HEK293 (cell line): ENCODE results near the gene KIAA1958.
A peak's percentile ranks its signal among the peaks of the same experiment; 100 is the strongest.

Experiments
- CTCF ChIA-PET: fragments of 350-600 bp; formaldehyde crosslinking; extraction: SDS; loops from one replicate; lab custom pipeline; 2021; ENCODE audit warnings: antibody characterized with exemption; lab: Yijun Ruan, JAX
- POLR2A ChIA-PET: fragments of 300-600 bp; formaldehyde crosslinking; extraction: SDS; loops from one replicate; lab custom pipeline; 2020; ENCODE audit warnings: antibody characterized with exemption, inconsistent platforms; lab: Yijun Ruan, JAX
- H3K27ac ChIP-seq: fragments of 200-500 bp; sonication (Bioruptor generic); 2 replicates; pipeline ENCODE4 v1.5.1; 2014; ENCODE audit warnings: low read depth, low read length, control low read depth, inconsistent platforms; ENCODE audit errors: extremely low read depth
- H3K36me3 ChIP-seq, 2 experiments: fragments of 200-500 bp in 1 of 2; sonication (Bioruptor generic) in 1 of 2; 1 replicate in 1 of 2; 2 replicates in 1 of 2; pipeline ENCODE4 v1.5.1; 2014 to 2017; ENCODE audit warnings: inconsistent platforms in 2 of 2, low read length in 2 of 2; ENCODE audit not compliant: control insufficient read depth in 2 of 2, insufficient read depth in 1 of 2
- H3K4me1 ChIP-seq: fragments of 200-500 bp; sonication (Bioruptor generic); 2 replicates; pipeline ENCODE4 v1.5.1; 2014; ENCODE audit warnings: mild to moderate bottlenecking, low read length, inconsistent platforms; ENCODE audit not compliant: control insufficient read depth, insufficient read depth
- H3K4me3 ChIP-seq: 2 replicates; pipeline ENCODE4 v1.5.1; 2011; ENCODE audit warnings: low read depth, mild to moderate bottlenecking, control low read depth, low read length, moderate library complexity
- H3K9me3 ChIP-seq: fragments of 200-500 bp; sonication (Bioruptor generic); 2 replicates; pipeline ENCODE4 v1.5.1; 2014; ENCODE audit warnings: low read depth, low read length, inconsistent platforms; ENCODE audit not compliant: control insufficient read depth, insufficient read depth
- GLI2 ChIP-seq: fragments of 450-650 bp; formaldehyde crosslinking; IDR thresholded peaks from 2 replicates; pipeline ENCODE4; 2017; ENCODE audit warnings: missing biosample characterization, missing genetic modification characterization, low read depth, borderline replicate concordance
- MZF1 ChIP-seq: fragments of 450-650 bp; formaldehyde crosslinking; IDR thresholded peaks from 2 replicates; pipeline ENCODE4 v1.5.1; 2017; ENCODE audit warnings: missing biosample characterization, missing genetic modification characterization, borderline replicate concordance
- TCF7L2 ChIP-seq: IDR thresholded peaks from 2 replicates; pipeline ENCODE4 v1.6.1; 2011; ENCODE audit warnings: low read depth, mild to moderate bottlenecking, inconsistent platforms, low read length, moderate library complexity, borderline replicate concordance
- YY1 ChIP-seq: fragments of 450-650 bp; formaldehyde crosslinking; IDR thresholded peaks from 2 replicates; pipeline ENCODE4 v1.5.1; 2018; ENCODE audit warnings: missing biosample characterization, missing genetic modification characterization
- ZFHX2 ChIP-seq: fragments of 450-650 bp; formaldehyde crosslinking; conservative IDR thresholded peaks from 2 replicates; pipeline ENCODE4 v1.5.1; 2016; ENCODE audit warnings: missing biosample characterization, missing genetic modification characterization
- ZIC2 ChIP-seq: fragments of 450-650 bp; formaldehyde crosslinking; IDR thresholded peaks from 2 replicates; pipeline ENCODE4 v1.5.1; 2016; ENCODE audit warnings: missing biosample characterization, missing genetic modification characterization
- ZNF10 ChIP-seq: fragments of 450-650 bp; formaldehyde crosslinking; IDR thresholded peaks from 2 replicates; pipeline ENCODE4 v1.5.1; 2017; ENCODE audit warnings: missing biosample characterization, missing genetic modification characterization
- ZNF114 ChIP-seq: fragments of 450-650 bp; formaldehyde crosslinking; IDR thresholded peaks from 2 replicates; pipeline ENCODE4 v1.5.0; 2017; ENCODE audit warnings: missing biosample characterization, missing genetic modification characterization
- ZNF155 ChIP-seq: fragments of 450-650 bp; formaldehyde crosslinking; IDR thresholded peaks from 2 replicates; pipeline ENCODE4 v1.5.1; 2016; ENCODE audit warnings: missing biosample characterization, missing genetic modification characterization
- ZNF23 ChIP-seq: fragments of 450-650 bp; formaldehyde crosslinking; IDR thresholded peaks from 2 replicates; pipeline ENCODE4 v1.5.1; 2016; ENCODE audit warnings: missing biosample characterization, missing genetic modification characterization, borderline replicate concordance
- ZNF24 ChIP-seq: fragments of 450-650 bp; formaldehyde crosslinking; IDR thresholded peaks from 2 replicates; pipeline ENCODE4 v1.5.1; 2016; ENCODE audit warnings: missing biosample characterization, missing genetic modification characterization
- ZNF292 ChIP-seq: fragments of 450-650 bp; formaldehyde crosslinking; IDR thresholded peaks from 2 replicates; pipeline ENCODE4 v1.5.1; 2016; ENCODE audit warnings: low read depth, missing biosample characterization, missing genetic modification characterization, borderline replicate concordance
- ZNF350 ChIP-seq: fragments of 450-650 bp; formaldehyde crosslinking; IDR thresholded peaks from 2 replicates; pipeline ENCODE4 v1.5.0; 2017; ENCODE audit warnings: missing biosample characterization, mild to moderate bottlenecking, missing genetic modification characterization
- ZNF596 ChIP-seq: fragments of 450-650 bp; IDR thresholded peaks from 2 replicates; pipeline ENCODE4 v1.5.0; 2018; ENCODE audit warnings: missing biosample characterization, mild to moderate bottlenecking, missing genetic modification characterization, moderate library complexity
- ZNF623 ChIP-seq: fragments of 450-650 bp; formaldehyde crosslinking; IDR thresholded peaks from 2 replicates; pipeline ENCODE4 v1.5.1; 2016; ENCODE audit warnings: missing biosample characterization, missing genetic modification characterization
- ZNF658 ChIP-seq: fragments of 450-650 bp; formaldehyde crosslinking; IDR thresholded peaks from 2 replicates; pipeline ENCODE4; 2016; ENCODE audit warnings: missing biosample characterization, missing genetic modification characterization
- TF ChIP-seq, protein P1 (sequence below): fragments of 450-650 bp; formaldehyde crosslinking; IDR thresholded peaks from 2 replicates; pipeline ENCODE4 v1.5.1; 2016; ENCODE audit warnings: missing biosample characterization, missing genetic modification characterization

KIAA1958 gene

DNA sequence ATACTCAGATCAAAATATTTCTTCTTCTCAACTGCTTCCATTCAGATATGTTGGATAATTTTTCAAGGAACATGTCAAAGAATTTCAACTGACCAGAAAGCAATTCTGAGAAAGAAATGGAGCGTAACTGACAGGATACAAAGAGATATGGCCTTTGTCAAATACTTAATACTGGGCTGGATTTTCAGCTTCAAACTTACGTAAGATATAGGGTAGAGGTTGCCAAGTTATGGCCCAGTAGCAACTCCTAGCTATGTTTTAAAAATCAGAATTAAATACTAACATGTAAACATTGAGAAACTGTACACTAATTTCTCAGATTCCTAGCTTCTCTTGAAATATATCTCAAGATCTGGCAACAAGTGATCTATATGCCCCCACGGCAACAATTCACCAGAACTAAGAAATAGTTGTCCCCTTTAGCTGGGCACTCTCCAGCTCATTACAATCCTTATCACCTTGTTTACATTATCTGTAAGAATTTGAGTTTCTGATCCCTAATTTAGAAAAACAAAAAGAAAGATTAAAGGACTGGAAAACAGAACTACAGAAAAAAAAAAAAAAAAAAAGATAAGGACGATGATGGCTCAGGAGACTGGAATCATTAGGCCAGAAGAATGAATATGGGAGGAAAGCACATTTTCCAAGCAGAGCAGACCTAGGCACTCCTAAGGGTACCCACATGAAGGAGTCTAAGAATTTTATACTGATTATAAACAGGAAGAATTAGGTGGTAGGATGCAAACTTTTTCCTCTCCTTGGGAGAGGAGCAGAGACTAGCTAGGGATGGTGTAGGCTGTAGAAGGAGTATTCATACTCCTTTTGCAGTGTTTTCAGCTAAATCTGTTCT, 208.3 kb downstream of the KIAA1958 start:
- Histone ChIP-seq H3K4me3 (no peak overlapping the region), H3K27ac (no peak overlapping the region), H3K36me3 (peaks cover 0 to 25% of the 10 kb centered on the region in 2 experiments; a peak in 1 of 3 replicates), H3K4me1 (no peaks in the 10 kb centered on the region), H3K9me3 (no peaks in the 10 kb centered on the region)
- TF ChIP-seq ZFHX2 (tag by site-specific recombination) (no peak), ZNF292 (tag by site-specific recombination) (no peak), MZF1 (peak; percentile 82; the same call in 1 of the 2 replicates), ZNF24 (no peak), ZNF155 (no peak), ZIC2 (tag by site-specific recombination) (no peak), ZNF350 (tag by site-specific recombination) (no peak)
- POLR2A ChIA-PET: interaction anchor here (0.6 to 0.7 kb wide), 2 partner anchors 139 to 576 kb away, joined by 4 to 6 read pairs; no protein-coding TSS in a partner anchor
- CTCF ChIA-PET: interaction anchor here (0.6 kb wide), 1 partner anchor 14 kb away, joined by 3 read pairs; no protein-coding TSS in a partner anchor

DNA sequence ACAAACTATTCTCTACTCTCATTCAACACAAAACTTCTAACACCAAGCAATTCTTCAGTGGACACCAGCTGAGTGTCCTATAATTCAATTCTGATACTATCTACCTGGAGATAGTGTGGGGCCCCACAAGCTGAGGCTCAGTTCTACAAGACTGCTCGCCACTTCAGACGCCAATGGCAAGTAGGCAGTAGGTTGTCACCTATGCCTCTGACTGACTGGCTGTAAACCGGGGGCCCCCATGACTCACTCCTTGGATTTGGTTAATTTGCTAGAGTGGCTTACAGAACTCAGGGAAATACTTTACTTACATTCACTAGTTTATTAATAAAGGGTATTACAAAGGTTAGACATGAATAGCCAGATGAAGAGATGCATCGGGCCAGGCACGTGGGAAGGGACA, 209.8 kb downstream of the KIAA1958 start:
- TF ChIP-seq ZNF658 (no peak), ZNF596 (tag by site-specific recombination) (no peak), GLI2 (tag by site-specific recombination) (no peak), ZNF623 (tag by site-specific recombination) (no peak)
- peaks cover 0 to 9% of the 10 kb centered on the region in 2 experiments; a peak in 1 of 3 replicates for H3K36me3 ChIP-seq
- H3K27ac ChIP-seq: no peak overlapping the region
- no peaks in the 10 kb centered on the region for H3K9me3 ChIP-seq
- POLR2A ChIA-PET: interaction anchor here (0.6 kb wide), 1 partner anchor 317 kb away, joined by 4 read pairs; no protein-coding TSS in a partner anchor
- H3K4me3 ChIP-seq: no peak overlapping the region
- H3K4me1 ChIP-seq: no peaks in the 10 kb centered on the region
- CTCF ChIA-PET: interaction anchor here (0.8 to 1.3 kb wide), 3 partner anchors 12 to 207 kb away, joined by 3 to 5 read pairs (median 3); no protein-coding TSS in a partner anchor

DNA sequence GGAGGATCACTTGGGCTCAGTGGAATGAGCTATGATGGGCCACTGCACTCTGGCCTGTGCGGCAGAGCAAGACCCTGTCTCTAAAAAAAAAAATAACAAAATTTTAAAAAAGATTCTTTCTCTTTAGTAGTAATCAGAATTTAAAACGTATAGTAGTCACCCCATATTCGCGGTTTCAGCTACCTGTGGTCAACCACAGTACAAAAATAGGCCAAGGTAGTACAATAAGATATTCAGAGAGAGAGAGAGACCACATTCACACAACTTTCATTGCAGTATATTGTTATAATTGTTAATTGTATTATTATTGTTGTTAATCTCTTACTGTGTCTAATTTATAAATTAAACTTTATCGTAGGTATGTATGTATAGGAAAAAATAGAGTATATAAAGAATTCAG, 212.6 kb downstream of the KIAA1958 start:
- Histone ChIP-seq H3K9me3 (no peaks in the 10 kb centered on the region), H3K4me3 (no peak overlapping the region), H3K4me1 (no peaks in the 10 kb centered on the region), H3K27ac (no peak overlapping the region), H3K36me3 (peaks cover 0 to 4% of the 10 kb centered on the region in 2 experiments; a peak in 1 of 3 replicates)
- TF ChIP-seq ZNF10 (tag by site-specific recombination) (no peak), TCF7L2 (no peak), ZNF114 (tag by site-specific recombination) (no peak), ZNF23 (no peak), YY1 (tag by site-specific recombination) (no peak)
- TF ChIP-seq, protein P1, sequence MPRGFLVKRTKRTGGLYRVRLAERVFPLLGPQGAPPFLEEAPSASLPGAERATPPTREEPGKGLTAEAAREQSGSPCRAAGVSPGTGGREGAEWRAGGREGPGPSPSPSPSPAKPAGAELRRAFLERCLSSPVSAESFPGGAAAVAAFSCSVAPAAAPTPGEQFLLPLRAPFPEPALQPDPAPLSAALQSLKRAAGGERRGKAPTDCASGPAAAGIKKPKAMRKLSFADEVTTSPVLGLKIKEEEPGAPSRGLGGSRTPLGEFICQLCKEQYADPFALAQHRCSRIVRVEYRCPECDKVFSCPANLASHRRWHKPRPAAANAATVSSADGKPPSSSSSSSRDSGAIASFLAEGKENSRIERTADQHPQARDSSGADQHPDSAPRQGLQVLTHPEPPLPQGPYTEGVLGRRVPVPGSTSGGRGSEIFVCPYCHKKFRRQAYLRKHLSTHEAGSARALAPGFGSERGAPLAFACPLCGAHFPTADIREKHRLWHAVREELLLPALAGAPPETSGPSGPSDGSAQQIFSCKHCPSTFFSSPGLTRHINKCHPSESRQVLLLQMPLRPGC (tag by site-specific recombination): no peak
- CTCF ChIA-PET: interaction anchor here (0.8 kb wide), 1 partner anchor 121 kb away, joined by 5 read pairs; no protein-coding TSS in a partner anchor
- POLR2A ChIA-PET: interaction anchor here (1.1 kb wide), 1 partner anchor 19 kb away, joined by 5 read pairs; the partner anchor contains the start of gene INIP
